Coronary artery (tissue), 2 donors: ENCODE data around the gene INPP4A.

ENCODE experiments used
- DNase-seq: peaks from one replicate; pipeline ENCODE4 v3.0.0-alpha.2; 2017; ENCODE audit warnings: low spot score
- H3K27ac ChIP-seq, 2 donors: fragments of 200-600 bp; sonication (generic); one replicate each; pipeline ENCODE4 v1.5.1; 2016 to 2019
- H3K4me3 ChIP-seq: fragments of 200-600 bp; sonication (generic); 2 replicates; pipeline ENCODE4 v1.5.1; 2016; ENCODE audit warnings: mild to moderate bottlenecking, moderate library complexity
- CTCF ChIP-seq: fragments of 200-600 bp; sonication (generic); IDR thresholded peaks from one replicate; pipeline ENCODE4 v1.5.1; 2019; ENCODE audit warnings: antibody characterized with exemption

Gene INPP4A

GRCh38 chr2:98519851-98520250 lies 75.2 kb downstream of the INPP4A start:
- no peak for DNase-seq
- TF ChIP-seq CTCF: no peak
- no peak overlapping the region for H3K4me3 ChIP-seq
- H3K27ac ChIP-seq: no peak overlapping the region

- Histone ChIP-seq H3K4me3 (no peak overlapping the region), H3K27ac (no peak overlapping the region)
- TF ChIP-seq CTCF: no peak
- no peak for DNase-seq
Observed at GRCh38 chr2:98520806-98521205, 76.1 kb downstream of the INPP4A start.

- no peak for DNase-seq
- Histone ChIP-seq H3K4me3 (no peak overlapping the region), H3K27ac (no peak overlapping the region)
- TF ChIP-seq CTCF: no peak
Observed at GRCh38 chr2:98521266-98521665, 76.6 kb downstream of the INPP4A start.

GRCh38 chr2:98522854-98523253 lies 78.2 kb downstream of the INPP4A start:
- no peak overlapping the region for H3K27ac ChIP-seq
- no peak for TF ChIP-seq CTCF
- H3K4me3 ChIP-seq: no peak overlapping the region
- no peak for DNase-seq

- no peak for TF ChIP-seq CTCF
- H3K4me3 ChIP-seq: no peak overlapping the region
- DNase-seq: no peak
- no peak overlapping the region for H3K27ac ChIP-seq
Observed at GRCh38 chr2:98524168-98524567, 79.5 kb downstream of the INPP4A start.

GRCh38 chr2:98528349-98528748 lies 83.7 kb downstream of the INPP4A start:
- TF ChIP-seq CTCF: no peak
- no peak for DNase-seq
- no peak overlapping the region for H3K27ac ChIP-seq

GRCh38 chr2:98530114-98530513 lies 85.5 kb downstream of the INPP4A start:
- Histone ChIP-seq H3K27ac (no peak overlapping the region), H3K4me3 (no peak overlapping the region)
- no peak for DNase-seq
- no peak for TF ChIP-seq CTCF

More at GRCh38 chr2:98528349-98528748, 83.7 kb downstream of the INPP4A start:
- H3K4me3 ChIP-seq: no peak overlapping the region
